COLO829 (cell line): ENCODE measurements around the gene NUCB1.

Source experiments
- DNase-seq: peaks from one replicate; pipeline ENCODE4 v3.0.0; 2012; ENCODE audit warnings: low spot score

The NUCB1 gene

DNA sequence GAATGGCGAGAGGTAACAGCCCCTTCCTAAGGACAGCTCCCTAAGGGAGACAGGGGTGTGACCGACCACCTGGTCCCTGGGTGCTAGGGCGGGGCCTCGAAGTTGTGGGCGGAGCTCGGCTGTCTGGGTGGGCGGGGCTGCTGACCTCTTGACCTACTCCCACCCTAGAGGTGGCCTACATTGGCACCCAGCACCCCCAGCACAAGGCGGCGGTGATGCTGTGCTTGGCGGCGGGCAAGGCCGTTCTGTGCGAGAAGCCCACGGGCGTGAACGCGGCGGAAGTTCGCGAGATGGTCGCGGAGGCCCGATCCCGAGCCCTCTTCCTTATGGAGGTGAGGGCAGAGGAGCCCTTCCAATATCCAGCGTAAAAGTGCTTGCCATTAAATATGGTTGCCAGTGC is 35.8 kb downstream of the NUCB1 start:
- DNase-seq, result no peak

GRCh38 chr19:48938256-48938655 is 38.1 kb downstream of the NUCB1 start:
- DNase-seq, result no peak

GRCh38 chr19:48940902-48941301 is 40.8 kb downstream of the NUCB1 start:
- no peak for DNase-seq

GRCh38 chr19:48943081-48943480 is 43.0 kb downstream of the NUCB1 start:
- no peak for DNase-seq

DNA sequence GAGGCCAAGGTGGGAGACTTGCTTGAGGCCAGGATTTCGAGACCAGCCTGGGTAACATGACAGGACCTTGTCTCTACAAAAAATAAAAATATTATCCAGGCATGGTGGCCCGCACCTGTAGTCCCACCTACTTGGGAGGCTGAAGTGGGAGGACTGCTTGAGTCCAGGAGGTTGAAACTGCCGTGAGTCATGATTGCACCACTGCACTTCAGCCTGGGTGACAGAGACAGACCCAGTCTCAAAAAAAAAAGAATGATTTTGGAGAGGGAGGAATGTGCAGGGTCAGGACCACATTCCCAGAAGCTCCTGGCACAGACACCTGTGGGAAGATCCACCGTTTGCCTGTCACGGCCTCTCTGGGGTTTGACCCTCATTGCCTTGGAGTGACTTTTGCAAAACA is 45.3 kb downstream of the NUCB1 start:
- no peak for DNase-seq

GRCh38 chr19:48945817-48946216 is 45.7 kb downstream of the NUCB1 start:
- no peak for DNase-seq

- DNase-seq, result no peak
Measured at GRCh38 chr19:48946463-48947257, 46.5 kb downstream of the NUCB1 start.

DNA sequence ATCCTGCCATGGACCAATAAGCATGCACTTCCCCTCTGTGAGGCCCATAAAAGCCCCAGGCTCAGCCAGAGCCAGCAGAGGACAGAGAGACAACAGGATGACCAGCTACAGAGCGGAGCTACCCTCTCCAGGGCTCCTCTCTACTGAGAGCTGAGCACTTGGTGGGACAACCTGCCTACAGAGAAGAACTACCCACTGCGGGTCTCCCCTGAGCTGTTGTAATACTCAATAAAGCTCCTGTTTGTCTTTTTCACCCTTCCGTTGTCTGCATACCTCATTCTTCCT is 47.1 kb downstream of the NUCB1 start:
- DNase-seq, result no peak

DNA sequence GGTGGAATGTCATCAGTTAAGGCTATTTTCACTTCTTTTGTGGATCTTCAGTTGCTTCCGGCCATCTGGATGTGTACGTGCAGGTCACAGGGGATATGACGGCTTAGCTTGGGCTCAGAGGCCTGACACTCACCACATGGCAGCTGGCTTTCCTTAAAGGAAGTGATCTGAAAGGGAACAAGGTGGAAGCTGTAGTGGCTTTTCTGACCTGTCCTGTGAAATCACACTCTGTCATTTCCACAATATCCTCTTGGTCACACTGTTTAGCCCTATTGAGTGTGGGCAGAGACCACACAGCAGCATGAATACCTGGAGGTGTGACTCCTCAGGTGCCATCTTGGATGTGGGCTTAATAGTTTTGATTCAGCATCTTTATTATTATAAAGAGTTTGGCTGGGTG is 50.0 kb downstream of the NUCB1 start:
- no peak for DNase-seq

GRCh38 chr19:48950830-48951519 is 50.9 kb downstream of the NUCB1 start:
- DNase-seq, result no peak

DNA sequence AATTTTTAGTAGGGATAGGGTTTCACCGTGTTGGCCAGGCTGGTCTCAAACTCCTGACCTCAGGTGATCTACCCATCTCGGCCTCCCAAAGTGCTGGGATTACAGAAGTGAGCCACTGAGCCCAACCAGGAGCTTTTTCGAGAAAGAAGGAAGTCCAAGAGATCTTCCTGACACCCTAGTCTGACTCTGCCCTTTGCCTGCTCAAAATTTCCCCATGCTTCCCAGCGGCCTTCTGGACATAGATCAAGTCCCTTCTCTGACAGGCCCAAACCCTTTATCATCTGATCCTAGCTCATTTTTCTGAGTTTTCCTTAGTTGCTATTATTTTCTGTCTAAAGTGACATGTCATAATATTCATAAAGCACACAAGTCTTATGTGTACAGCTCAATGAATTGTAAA is 53.0 kb downstream of the NUCB1 start:
- DNase-seq, result no peak

DNA sequence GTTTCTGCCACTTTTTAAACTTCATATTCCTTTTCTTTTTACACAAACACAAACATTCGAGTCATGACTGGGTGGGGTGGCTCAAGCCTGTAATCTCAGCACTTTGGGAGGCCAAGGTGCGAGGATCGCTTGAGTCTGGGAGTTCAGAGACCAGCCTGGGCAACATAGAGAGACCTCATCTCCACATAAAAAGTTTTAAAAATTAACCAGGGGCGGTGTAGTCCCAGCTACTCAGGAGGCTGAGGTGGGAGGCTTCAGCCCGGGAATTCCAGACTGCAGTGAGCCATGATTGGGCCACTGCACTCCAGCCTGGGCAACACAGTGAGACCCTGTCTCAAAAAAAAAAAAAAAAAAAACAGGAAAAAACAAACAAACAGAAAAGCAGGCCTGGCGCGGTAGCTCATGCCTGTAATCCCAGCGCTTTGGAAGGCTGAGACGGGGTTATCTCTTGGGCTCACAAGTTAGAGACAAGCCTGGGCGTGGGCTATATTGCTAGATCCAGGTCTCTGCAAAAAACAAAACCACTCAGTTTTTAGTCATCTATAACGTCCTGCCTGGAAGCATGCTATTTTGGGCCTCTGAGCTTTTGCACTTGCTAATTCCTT is 54.0 kb downstream of the NUCB1 start:
- DNase-seq, result no peak

DNA sequence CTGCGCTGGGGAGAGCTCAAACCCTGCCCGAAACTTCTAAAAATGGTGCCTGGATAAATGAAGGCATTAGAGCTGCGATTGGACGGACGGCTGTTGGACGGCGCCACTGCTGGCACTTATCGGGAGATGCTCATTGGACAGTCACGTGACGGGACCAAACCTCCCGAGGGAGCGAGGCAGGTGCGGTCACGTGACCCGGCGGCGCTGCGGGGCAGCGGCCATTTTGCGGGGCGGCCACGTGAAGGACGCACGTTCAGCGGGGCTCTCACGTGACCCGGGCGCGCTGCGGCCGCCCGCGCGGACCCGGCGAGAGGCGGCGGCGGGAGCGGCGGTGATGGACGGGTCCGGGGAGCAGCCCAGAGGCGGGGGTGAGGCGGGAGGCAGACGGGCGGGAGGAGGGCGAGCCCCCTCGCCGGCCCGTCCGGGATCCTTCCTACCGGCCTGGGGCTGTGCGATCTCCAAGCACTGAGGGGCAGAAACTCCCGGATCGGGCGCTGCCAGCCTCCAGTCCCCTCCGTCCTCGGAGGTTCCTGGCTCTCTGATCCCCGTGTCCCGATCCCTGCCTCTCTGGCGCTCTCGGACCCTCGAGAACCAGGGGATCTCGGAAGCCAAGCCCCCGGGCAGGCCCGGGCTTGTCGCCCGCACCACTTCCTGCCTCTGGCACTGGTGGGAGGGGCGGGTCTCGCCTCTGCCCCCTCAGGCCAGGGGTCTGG is 54.6 kb downstream of the NUCB1 start, which contains the start of gene BAX:
BAX (plus strand) TSS at position 281 of the 713 bp plus-strand sequence; CDS start at position 335, 54 bp downstream.
- peak; percentile 94 for DNase-seq

DNA sequence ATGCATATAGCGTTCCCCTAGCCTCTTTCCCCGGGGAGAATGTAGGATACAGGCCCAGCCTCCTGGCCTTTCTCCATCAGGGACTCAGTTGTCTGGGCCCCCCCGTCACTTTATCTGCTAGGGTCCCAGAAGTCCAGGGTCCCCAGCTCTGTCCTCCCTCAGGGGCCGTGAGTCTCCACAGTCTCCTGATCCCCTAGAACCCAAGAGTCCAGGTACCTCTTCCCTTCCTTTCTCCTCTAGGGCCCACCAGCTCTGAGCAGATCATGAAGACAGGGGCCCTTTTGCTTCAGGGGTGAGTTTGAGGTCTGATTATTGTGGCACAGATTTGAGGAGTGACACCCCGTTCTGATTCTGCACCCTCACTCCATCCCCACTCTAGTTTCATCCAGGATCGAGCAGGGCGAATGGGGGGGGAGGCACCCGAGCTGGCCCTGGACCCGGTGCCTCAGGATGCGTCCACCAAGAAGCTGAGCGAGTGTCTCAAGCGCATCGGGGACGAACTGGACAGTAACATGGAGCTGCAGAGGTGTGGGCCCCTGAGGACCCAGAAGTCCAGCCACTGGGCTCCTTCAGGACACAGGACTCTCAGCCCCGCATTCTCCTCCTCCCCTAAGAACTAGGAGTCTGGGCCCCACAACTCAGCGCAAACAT is 55.3 kb downstream of the NUCB1 start:
- no peak for DNase-seq

DNA sequence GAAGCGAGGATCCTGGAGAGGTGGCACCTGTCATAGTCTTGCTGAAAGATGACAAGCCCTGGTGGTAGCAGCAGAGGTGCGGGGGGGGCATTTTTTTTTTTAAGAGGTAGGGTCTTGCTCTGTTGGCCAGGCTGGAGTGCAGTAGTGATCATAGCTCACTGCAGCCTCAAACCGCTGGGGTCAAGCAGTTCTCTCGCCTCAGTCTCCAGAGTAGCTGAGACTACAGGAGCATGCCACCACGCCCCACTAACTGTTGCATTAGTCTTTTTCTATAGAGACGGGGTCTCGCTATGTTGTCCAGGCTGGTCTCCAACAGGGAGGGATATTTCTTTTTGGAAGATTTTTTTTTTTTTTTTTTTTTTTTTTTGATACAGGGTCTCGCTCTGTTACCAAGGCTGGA is 57.9 kb downstream of the NUCB1 start:
- no peak for DNase-seq

- DNase-seq, result no peak
Measured at GRCh38 chr19:48959341-48960239, 59.5 kb downstream of the NUCB1 start.

- DNase-seq, result no peak
Measured at GRCh38 chr19:48961051-48961649, 61.0 kb downstream of the NUCB1 start.

GRCh38 chr19:48961673-48962028 is 61.5 kb downstream of the NUCB1 start:
- DNase-seq, result no peak

- DNase-seq, result no peak
Measured at GRCh38 chr19:48962029-48962848, 62.1 kb downstream of the NUCB1 start.

GRCh38 chr19:48962849-48963165 is 62.7 kb downstream of the NUCB1 start:
- no peak for DNase-seq
